A549 (cell line): ENCODE data around the gene SLCO2A1. TPM values are rescaled to one million over a fixed set of nuclear protein-coding genes. Genes with fewer than 3 reads are reported as not detected.

Experiments used
- ATAC-seq, 2 experiments: fragments of 200-7000 bp in 1 of 2; fragments of >200 bp in 1 of 2; cut with Nextera tagmentation in 1 of 2; cut with Tn5 transposase in 1 of 2; 3 replicates each; pipeline versions ENCODE4 v1.8.0 to v1.9.1; 2018 to 2020; ENCODE audit warnings: mild to moderate bottlenecking in 1 of 2, moderate library complexity in 1 of 2
- CTCF ChIA-PET: fragments of 300-600 bp; sonication (Branson Sonifier 250); formaldehyde crosslinking; extraction: SDS; loops from one replicate; lab custom pipeline; 2021; ENCODE audit warnings: antibody characterized with exemption, inconsistent platforms; lab: Yijun Ruan, JAX
- POLR2A ChIA-PET: fragments of 350-600 bp; formaldehyde crosslinking; extraction: SDS; loops from one replicate; lab custom pipeline; 2021; ENCODE audit warnings: antibody characterized with exemption, inconsistent platforms; lab: Yijun Ruan, JAX
- DNase-seq, 2 experiments: peaks; one replicate each; pipeline versions ENCODE4 v3.0.0 to v3.0.0-alpha.2; 2011 to 2016; ENCODE audit warnings: low read depth in 1 of 2, low spot score in 1 of 2
- FAIRE-seq: peaks from 2 replicates; lab custom pipeline; 2011; peaks lifted over from hg19 to GRCh38; lab: Jason Lieb, UNC
- H3K27ac ChIP-seq, 2 experiments: fragments of >200 bp; sonication (Bioruptor Twin); formaldehyde crosslinking; 3 replicates each; pipeline ENCODE4 v1.5.1; 2016 to 2017
- H3K4me1 ChIP-seq: fragments of >200 bp; sonication (Bioruptor Twin); formaldehyde crosslinking; 3 replicates; pipeline ENCODE4 v1.6.1; 2016
- H3K4me2 ChIP-seq: fragments of >200 bp; sonication (Bioruptor Twin); formaldehyde crosslinking; 3 replicates; pipeline ENCODE4 v1.6.1; 2016
- H3K4me3 ChIP-seq: fragments of >200 bp; sonication (Bioruptor Twin); formaldehyde crosslinking; 3 replicates; pipeline ENCODE4 v1.5.1; 2016
- H3K9me3 ChIP-seq: fragments of >200 bp; sonication (Bioruptor Twin); formaldehyde crosslinking; 3 replicates; pipeline ENCODE4 v1.6.1; 2016
- ATOH8 ChIP-seq: fragments of 250-450 bp; sonication (Bioruptor Pico); IDR thresholded peaks from 2 replicates; pipeline ENCODE4 v1.5.0; 2020; ENCODE audit warnings: low read depth, mild to moderate bottlenecking, moderate library complexity
- BCL3 ChIP-seq: fragments of >200 bp; sonication (Bioruptor Twin); formaldehyde crosslinking; IDR thresholded peaks from 3 replicates; pipeline ENCODE4 v1.6.1; 2016
- BHLHE40 ChIP-seq: IDR thresholded peaks from 2 replicates; pipeline ENCODE4 v1.6.1; 2012; ENCODE audit warnings: low read depth, low read length, inconsistent platforms
- CBX2 ChIP-seq: fragments of 200-600 bp; sonication (generic); IDR thresholded peaks from 2 replicates; pipeline ENCODE4 v1.6.1; 2016; ENCODE audit warnings: low read depth, mild to moderate bottlenecking, borderline replicate concordance
- E2F6 ChIP-seq: IDR thresholded peaks from 2 replicates; pipeline ENCODE4 v1.6.1; 2012; ENCODE audit warnings: low read depth, borderline replicate concordance
- EP300 ChIP-seq, 2 experiments: fragments of >200 bp; sonication (Bioruptor Twin); formaldehyde crosslinking; IDR thresholded peaks; 2 replicates in 1 of 2; 3 replicates in 1 of 2; pipeline ENCODE4 v1.6.1; 2016 to 2017
- FOXS1 ChIP-seq: fragments of 250-450 bp; sonication (Bioruptor Pico); IDR thresholded peaks from 2 replicates; pipeline ENCODE4 v1.5.0; 2020; ENCODE audit warnings: mild to moderate bottlenecking, moderate library complexity
- HES2 ChIP-seq: fragments of >200 bp; sonication (Bioruptor Twin); formaldehyde crosslinking; IDR thresholded peaks from 2 replicates; pipeline ENCODE4 v1.6.1; 2016
- HMGXB4 ChIP-seq: fragments of 250-450 bp; sonication (Bioruptor Pico); IDR thresholded peaks from 2 replicates; pipeline ENCODE4 v1.5.0; 2021; ENCODE audit warnings: mild to moderate bottlenecking, moderate library complexity, borderline replicate concordance
- HOXA7 ChIP-seq: fragments of 250-450 bp; sonication (Bioruptor Pico); IDR thresholded peaks from 2 replicates; pipeline ENCODE4 v1.5.0; 2020; ENCODE audit warnings: mild to moderate bottlenecking, moderate library complexity
- HOXB5 ChIP-seq: fragments of 250-450 bp; sonication (Bioruptor Pico); IDR thresholded peaks from 2 replicates; pipeline ENCODE4 v1.5.0; 2020; ENCODE audit warnings: mild to moderate bottlenecking, moderate library complexity
- JUN ChIP-seq, 2 experiments: fragments of >200 bp; sonication (Bioruptor Twin); formaldehyde crosslinking; IDR thresholded peaks; 2 replicates in 1 of 2; 3 replicates in 1 of 2; pipeline ENCODE4 v1.6.1; 2016 to 2017
- JUNB ChIP-seq: fragments of >200 bp; sonication (Bioruptor Twin); formaldehyde crosslinking; IDR thresholded peaks from 2 replicates; pipeline ENCODE4 v1.6.1; 2016
- MAFK ChIP-seq: fragments of 450-650 bp; IDR thresholded peaks from 2 replicates; pipeline ENCODE4 v1.6.1; 2014; ENCODE audit not compliant: partially characterized antibody
- MAZ ChIP-seq: fragments of 150-350 bp; IDR thresholded peaks from 2 replicates; pipeline ENCODE4 v1.6.1; 2014; ENCODE audit warnings: antibody characterized with exemption, low read depth, low read length, borderline replicate concordance
- MYC ChIP-seq: IDR thresholded peaks from 2 replicates; pipeline ENCODE4 v1.6.1; 2012; ENCODE audit warnings: mild to moderate bottlenecking, inconsistent platforms, low read length, improper control_type of control experiment, borderline replicate concordance
- NFE2L2 ChIP-seq: fragments of 150-350 bp; conservative IDR thresholded peaks from 2 replicates; pipeline ENCODE4 v1.6.1; 2014; ENCODE audit warnings: low read length
- RAD21 ChIP-seq, 2 experiments: fragments of >200 bp in 1 of 2; sonication (Bioruptor Twin) in 1 of 2; formaldehyde crosslinking in 1 of 2; IDR thresholded peaks in 1 of 2; conservative IDR thresholded peaks in 1 of 2; 2 replicates in 1 of 2; 3 replicates in 1 of 2; pipeline ENCODE4 v1.6.1; 2012 to 2018; ENCODE audit warnings: inconsistent platforms in 1 of 2
- REST ChIP-seq: fragments of 200-600 bp; sonication (generic); IDR thresholded peaks from 2 replicates; pipeline ENCODE4 v1.6.1; 2016; ENCODE audit warnings: antibody characterized with exemption, mild to moderate bottlenecking, moderate library complexity
- RFX5 ChIP-seq: fragments of 450-650 bp; IDR thresholded peaks from 2 replicates; pipeline ENCODE4 v1.7.1; 2014; ENCODE audit warnings: antibody characterized with exemption, mild to moderate bottlenecking, moderate library complexity
- RNF2 ChIP-seq: fragments of 200-600 bp; sonication (generic); IDR thresholded peaks from 2 replicates; pipeline ENCODE4 v1.6.1; 2016; ENCODE audit warnings: low read depth, mild to moderate bottlenecking, antibody characterized with exemption, moderate library complexity, borderline replicate concordance
- SMC3 ChIP-seq: fragments of >200 bp; sonication (Bioruptor Twin); formaldehyde crosslinking; IDR thresholded peaks from 3 replicates; pipeline ENCODE4 v1.6.1; 2018; ENCODE audit warnings: inconsistent platforms
- TFCP2L1 ChIP-seq: fragments of 250-450 bp; sonication (Bioruptor Pico); IDR thresholded peaks from 2 replicates; pipeline ENCODE4 v1.5.0; 2021; ENCODE audit warnings: mild to moderate bottlenecking
- TP53 ChIP-seq: fragments of 250-450 bp; sonication (Bioruptor Pico); IDR thresholded peaks from 2 replicates; pipeline ENCODE4 v1.5.0; 2021; ENCODE audit warnings: mild to moderate bottlenecking, moderate library complexity
- ZC3H11A ChIP-seq: fragments of 450-650 bp; IDR thresholded peaks from 2 replicates; pipeline ENCODE4 v1.6.1; 2014; ENCODE audit warnings: antibody characterized with exemption, mild to moderate bottlenecking
- ZFP36 ChIP-seq: fragments of 450-650 bp; IDR thresholded peaks from 2 replicates; pipeline ENCODE4 v1.6.1; 2014; ENCODE audit warnings: borderline replicate concordance; ENCODE audit not compliant: partially characterized antibody
- WGBS: methylation state at CpG from one replicate; pipeline ENCODE4 v1.1.6; 2017; ENCODE audit errors: missing lambda C conversion rate; 5-methylcytosine and 5-hydroxymethylcytosine counted together
- polyA plus RNA-seq, 4 experiments: library from polyadenylated mRNA; depleted of rRNA in 3 of 4; stranded (reverse); fragments of >200 nt; fragmentation: RNase III in 1 of 4; extraction: RNeasy Plus Mini Kit Qiagen cat#74134 plus additional on column Dnase treatment in 1 of 4; gene quantifications; 2 replicates in 3 of 4; 3 replicates in 1 of 4; pipeline ENCODE4 v1.2.3, GENCODE V29; 2011 to 2017

Gene SLCO2A1
- polyA plus RNA-seq, 2 of the 4 experiments (the other 2 are of a cell fraction): 0.12 TPM; not detected in 1

GRCh38 chr3:133932009-133932408 lies 97.7 kb downstream of the SLCO2A1 start:
- H3K4me3 ChIP-seq: no peak overlapping the region
- H3K9me3 ChIP-seq: no peaks in the 10 kb centered on the region
- FAIRE-seq (no peak), ATAC-seq (no peak), DNase-seq (no peak)
- 89% methylated on average over 3 of the region's 6 CpGs for WGBS
- H3K4me2 ChIP-seq: no peak overlapping the region
- TF ChIP-seq HOXA7 (CRISPR knock-in tag) (no peak), BCL3 (no peak), RFX5 (no peak), JUN (IDR thresholded peaks at IDR 0.05) (no peak), HES2 (no peak), E2F6 (no peak), MAFK (no peak), RNF2 (no peak), CBX2 (no peak), REST (no peak), ZFP36 (no peak), TFCP2L1 (CRISPR knock-in tag) (no peak), NFE2L2 (no peak), ATOH8 (no peak), RAD21 (conservative IDR thresholded peaks at IDR 0.05 in 1 of 2, IDR thresholded peaks at IDR 0.05 in 1 of 2) (no peak), JUNB (no peak), TP53 (CRISPR knock-in tag) (no peak), EP300 (IDR thresholded peaks at IDR 0.05) (no peak)
- POLR2A ChIA-PET: no interaction called here
- no peaks in the 10 kb centered on the region for H3K4me1 ChIP-seq
- CTCF ChIA-PET: interaction anchor here (0.6 to 5.1 kb wide), 5 partner anchors 8 to 553 kb away, joined by 3 to 49 read pairs (median 3); no protein-coding TSS in a partner anchor
- no peak overlapping the region for H3K27ac ChIP-seq

GRCh38 chr3:133931084-133931483 lies 98.6 kb downstream of the SLCO2A1 start:
- WGBS: 73% methylated on average over 8 of the region's 8 CpGs

More at GRCh38 chr3:133931084-133931483, 98.6 kb downstream of the SLCO2A1 start:
- ChIA-PET POLR2A (no interaction called here), CTCF (interaction anchor here (0.7 to 5.1 kb wide), 12 partner anchors 9 to 554 kb away, joined by 3 to 49 read pairs (median 4); no protein-coding TSS in a partner anchor)
- Histone ChIP-seq H3K4me1 (no peaks in the 10 kb centered on the region), H3K4me3 (no peak overlapping the region), H3K27ac (no peak overlapping the region), H3K4me2 (no peak overlapping the region), H3K9me3 (no peaks in the 10 kb centered on the region)
- FAIRE-seq (no peak), ATAC-seq (no peak), DNase-seq (no peak)
- TF ChIP-seq MYC: no peak
- TF ChIP-seq JUNB: no peak
- TF ChIP-seq FOXS1 (CRISPR knock-in tag): no peak
- no peak for TF ChIP-seq HMGXB4 (CRISPR knock-in tag)
- no peak for TF ChIP-seq TFCP2L1 (CRISPR knock-in tag)
- no peak for TF ChIP-seq ZC3H11A
- TF ChIP-seq MAZ: no peak
- no peak for TF ChIP-seq SMC3
- TF ChIP-seq BHLHE40: no peak
- no peak for TF ChIP-seq HOXB5 (CRISPR knock-in tag)
